Measurements from ENCODE around the gene EML6.

GRCh38 chr2:54969940-54970338 lies 246.5 kb downstream of the EML6 start:
- no peak for TF ChIP-seq CTCF (IDR thresholded peaks at IDR 0.05)
- TF ChIP-seq EZH2 (IDR thresholded peaks at IDR 0.05): no peak
- TF ChIP-seq EZH2phosphoT487 (IDR thresholded peaks at IDR 0.05): no peak
